Nephron (organoid): ENCODE data around the gene ZNF208.

Experiments used
- H3K27ac Mint-ChIP-seq, 3 experiments: 2 replicates each; pipeline ENCODE4 v1.8.0; 2020; ENCODE audit warnings: mixed read lengths in 3 of 3, mild to moderate bottlenecking in 2 of 3, moderate library complexity in 1 of 3
- H3K27me3 Mint-ChIP-seq: 2 replicates; pipeline ENCODE4 v1.8.0; 2021; ENCODE audit warnings: low read depth, mild to moderate bottlenecking, moderate library complexity, mixed read lengths
- H3K36me3 Mint-ChIP-seq: 2 replicates; pipeline ENCODE4 v1.8.0; 2020; ENCODE audit warnings: low read depth, mixed read lengths
- H3K4me1 Mint-ChIP-seq: 2 replicates; pipeline ENCODE4 v1.8.0; 2020; ENCODE audit warnings: mixed read lengths
- H3K4me3 Mint-ChIP-seq, 3 experiments: 2 replicates each; pipeline ENCODE4 v1.8.0; 2020; ENCODE audit warnings: mild to moderate bottlenecking in 3 of 3, mixed read lengths in 3 of 3, moderate library complexity in 2 of 3
- H3K9me3 Mint-ChIP-seq: 2 replicates; pipeline ENCODE4 v1.8.0; 2020; ENCODE audit warnings: mixed read lengths
- CTCF ChIP-seq, 3 experiments: fragments of 200-600 bp; sonication (generic); IDR thresholded peaks; one replicate each; pipeline ENCODE4 v1.5.0; 2021; ENCODE audit warnings: antibody characterized with exemption in 3 of 3; ENCODE audit not compliant: unreplicated experiment in 3 of 3

ZNF208 gene

GRCh38 chr19:21947775-21948174, 63.0 kb downstream of the ZNF208 start:
- no peak for TF ChIP-seq CTCF (IDR thresholded peaks at IDR 0.05; ENCODE audit: unreplicated experiment in 3 of 3)
- Mint-ChIP-seq H3K36me3 (peaks cover 4% of the 10 kb centered on the region), H3K4me1 (no peaks in the 10 kb centered on the region), H3K9me3 (peaks cover 39% of the 10 kb centered on the region), H3K27me3 (no peaks in the 10 kb centered on the region), H3K27ac (no peak overlapping the region), H3K4me3 (no peak overlapping the region)

DNA sequence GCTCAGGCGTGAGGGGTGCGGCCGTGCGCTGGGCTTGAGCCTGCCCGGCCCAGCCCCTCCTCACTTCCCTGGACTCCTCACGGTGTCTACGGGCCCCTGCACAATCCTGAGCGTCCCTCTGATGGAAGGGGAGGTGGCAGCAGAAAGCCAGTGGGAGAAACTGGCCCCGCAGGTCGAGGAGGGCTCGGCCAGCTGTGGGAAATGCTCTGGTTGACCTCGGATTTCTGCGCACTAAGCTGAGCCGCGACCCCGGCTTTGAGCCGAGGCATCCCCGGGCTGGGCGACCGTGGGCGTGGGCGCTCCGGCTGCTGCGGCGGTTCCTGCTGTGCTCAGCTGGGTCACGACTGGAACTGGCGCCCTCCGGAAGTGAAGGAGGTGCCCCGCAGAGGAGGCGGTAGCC, 70.1 kb downstream of the ZNF208 start:
- no peaks in the 10 kb centered on the region for H3K27me3 Mint-ChIP-seq
- no peak overlapping the region for H3K4me3 Mint-ChIP-seq
- no peak for TF ChIP-seq CTCF (IDR thresholded peaks at IDR 0.05; ENCODE audit: unreplicated experiment in 3 of 3)
- H3K36me3 Mint-ChIP-seq = no peaks in the 10 kb centered on the region
- peaks cover 27% of the 10 kb centered on the region for H3K9me3 Mint-ChIP-seq
- H3K4me1 Mint-ChIP-seq = no peaks in the 10 kb centered on the region
- H3K27ac Mint-ChIP-seq = no peak overlapping the region

GRCh38 chr19:21934593-21934992, 76.2 kb downstream of the ZNF208 start:
- peaks cover 47% of the 10 kb centered on the region for H3K9me3 Mint-ChIP-seq
- H3K36me3 Mint-ChIP-seq = no peaks in the 10 kb centered on the region
- no peak for TF ChIP-seq CTCF (IDR thresholded peaks at IDR 0.05; ENCODE audit: unreplicated experiment in 3 of 3)
- no peak overlapping the region for H3K27ac Mint-ChIP-seq
- no peaks in the 10 kb centered on the region for H3K27me3 Mint-ChIP-seq
- H3K4me3 Mint-ChIP-seq = no peak overlapping the region
- no peaks in the 10 kb centered on the region for H3K4me1 Mint-ChIP-seq

- TF ChIP-seq CTCF (IDR thresholded peaks at IDR 0.05; ENCODE audit: unreplicated experiment in 3 of 3) = no peak
- H3K4me3 Mint-ChIP-seq = no peak overlapping the region
- H3K36me3 Mint-ChIP-seq = no peaks in the 10 kb centered on the region
- H3K27me3 Mint-ChIP-seq = no peaks in the 10 kb centered on the region
- H3K4me1 Mint-ChIP-seq = no peaks in the 10 kb centered on the region
- H3K27ac Mint-ChIP-seq = no peak overlapping the region
- peaks cover 51% of the 10 kb centered on the region for H3K9me3 Mint-ChIP-seq
Observed at GRCh38 chr19:21934131-21934530, 76.6 kb downstream of the ZNF208 start.

GRCh38 chr19:21922276-21922675, 88.5 kb downstream of the ZNF208 start:
- no peaks in the 10 kb centered on the region for H3K36me3 Mint-ChIP-seq
- no peaks in the 10 kb centered on the region for H3K27me3 Mint-ChIP-seq
- peaks cover 63% of the 10 kb centered on the region for H3K9me3 Mint-ChIP-seq
- no peak for TF ChIP-seq CTCF (IDR thresholded peaks at IDR 0.05; ENCODE audit: unreplicated experiment in 3 of 3)
- H3K4me3 Mint-ChIP-seq = no peak overlapping the region
- H3K27ac Mint-ChIP-seq = no peak overlapping the region
- no peaks in the 10 kb centered on the region for H3K4me1 Mint-ChIP-seq

DNA sequence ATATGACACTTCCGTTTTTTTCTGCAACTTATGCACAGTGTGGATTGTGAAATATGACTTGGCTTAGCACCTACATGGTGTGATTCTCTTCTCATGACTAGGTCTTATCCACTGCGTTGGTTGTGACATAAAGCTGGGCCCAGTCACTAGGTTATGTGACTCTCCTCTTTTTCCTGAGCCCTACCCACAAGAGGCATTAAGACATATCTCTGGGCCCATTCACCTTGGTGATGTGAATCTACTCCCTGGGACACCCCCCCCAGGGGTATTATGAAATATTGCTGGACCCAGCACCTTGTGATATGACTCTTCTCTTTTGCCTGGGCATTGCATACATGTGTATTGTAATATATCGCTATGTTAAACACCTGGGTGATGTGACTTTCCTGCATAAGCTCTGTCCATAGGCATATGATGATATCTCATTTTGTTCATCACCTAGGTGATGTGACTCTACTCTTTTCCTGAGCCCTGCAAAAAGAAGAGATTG, 89.0 kb downstream of the ZNF208 start:
- H3K9me3 Mint-ChIP-seq = peaks cover 66% of the 10 kb centered on the region
- H3K36me3 Mint-ChIP-seq = no peaks in the 10 kb centered on the region
- no peak for TF ChIP-seq CTCF (IDR thresholded peaks at IDR 0.05; ENCODE audit: unreplicated experiment in 3 of 3)

More for the DNA sequence above, 89.0 kb downstream of the ZNF208 start:
- Mint-ChIP-seq H3K27me3 (no peaks in the 10 kb centered on the region), H3K4me3 (no peak overlapping the region), H3K27ac (no peak overlapping the region), H3K4me1 (no peaks in the 10 kb centered on the region)
